ENCODE results near the gene LRP4. TPM values are rescaled to one million over a fixed set of nuclear protein-coding genes. Genes with fewer than 3 reads are reported as not detected.

LRP4 gene
- total and polyA plus RNA-seq, 7 donors = 5.4 to 32.3 (median 14.5) TPM

DNA sequence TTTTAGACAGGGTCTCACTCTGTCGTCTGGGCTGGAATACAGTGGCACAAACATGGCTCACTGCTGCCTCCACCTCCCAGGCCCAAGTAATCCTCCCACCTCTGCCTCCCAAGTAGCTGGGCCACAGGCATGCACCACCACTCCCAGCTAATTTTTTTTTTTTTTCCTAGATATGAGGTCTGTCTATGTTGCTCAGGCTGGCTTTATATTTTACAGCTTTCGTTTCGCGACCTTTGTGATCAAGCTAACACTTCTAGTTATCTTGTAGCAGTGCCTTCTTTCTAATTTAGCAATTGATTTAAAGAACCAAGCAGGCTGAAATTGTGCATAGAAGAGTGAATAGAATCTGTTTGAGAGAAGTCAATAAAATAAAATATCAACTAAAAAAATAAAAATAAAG lies 83.5 kb downstream of the LRP4 start:
- no peak for DNase-seq
- TF ChIP-seq, protein P1, sequence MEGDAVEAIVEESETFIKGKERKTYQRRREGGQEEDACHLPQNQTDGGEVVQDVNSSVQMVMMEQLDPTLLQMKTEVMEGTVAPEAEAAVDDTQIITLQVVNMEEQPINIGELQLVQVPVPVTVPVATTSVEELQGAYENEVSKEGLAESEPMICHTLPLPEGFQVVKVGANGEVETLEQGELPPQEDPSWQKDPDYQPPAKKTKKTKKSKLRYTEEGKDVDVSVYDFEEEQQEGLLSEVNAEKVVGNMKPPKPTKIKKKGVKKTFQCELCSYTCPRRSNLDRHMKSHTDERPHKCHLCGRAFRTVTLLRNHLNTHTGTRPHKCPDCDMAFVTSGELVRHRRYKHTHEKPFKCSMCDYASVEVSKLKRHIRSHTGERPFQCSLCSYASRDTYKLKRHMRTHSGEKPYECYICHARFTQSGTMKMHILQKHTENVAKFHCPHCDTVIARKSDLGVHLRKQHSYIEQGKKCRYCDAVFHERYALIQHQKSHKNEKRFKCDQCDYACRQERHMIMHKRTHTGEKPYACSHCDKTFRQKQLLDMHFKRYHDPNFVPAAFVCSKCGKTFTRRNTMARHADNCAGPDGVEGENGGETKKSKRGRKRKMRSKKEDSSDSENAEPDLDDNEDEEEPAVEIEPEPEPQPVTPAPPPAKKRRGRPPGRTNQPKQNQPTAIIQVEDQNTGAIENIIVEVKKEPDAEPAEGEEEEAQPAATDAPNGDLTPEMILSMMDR (IDR thresholded peaks at IDR 0.05) = no peak
- H3K36me3 ChIP-seq (ENCODE audit: insufficient read depth in 1 of 2, low read depth in 1 of 2) = no peaks in the 10 kb centered on the region
- H3K27me3 ChIP-seq (ENCODE audit: insufficient read depth in 3 of 3, low read length in 2 of 3) = no peaks in the 10 kb centered on the region
- intact Hi-C loops (cut with DNase I) = no loop called here
- H3K4me3 ChIP-seq = no peak overlapping the region
- H3K27ac ChIP-seq = no peak overlapping the region
- no peak for ATAC-seq
- no peaks in the 10 kb centered on the region for H3K9me3 ChIP-seq
- H3K4me1 ChIP-seq = peaks cover 4% of the 10 kb centered on the region
- WGBS, 3 donors = 92 to 94% (median 92%) methylated on average over 4 of the region's 4 CpGs

DNA sequence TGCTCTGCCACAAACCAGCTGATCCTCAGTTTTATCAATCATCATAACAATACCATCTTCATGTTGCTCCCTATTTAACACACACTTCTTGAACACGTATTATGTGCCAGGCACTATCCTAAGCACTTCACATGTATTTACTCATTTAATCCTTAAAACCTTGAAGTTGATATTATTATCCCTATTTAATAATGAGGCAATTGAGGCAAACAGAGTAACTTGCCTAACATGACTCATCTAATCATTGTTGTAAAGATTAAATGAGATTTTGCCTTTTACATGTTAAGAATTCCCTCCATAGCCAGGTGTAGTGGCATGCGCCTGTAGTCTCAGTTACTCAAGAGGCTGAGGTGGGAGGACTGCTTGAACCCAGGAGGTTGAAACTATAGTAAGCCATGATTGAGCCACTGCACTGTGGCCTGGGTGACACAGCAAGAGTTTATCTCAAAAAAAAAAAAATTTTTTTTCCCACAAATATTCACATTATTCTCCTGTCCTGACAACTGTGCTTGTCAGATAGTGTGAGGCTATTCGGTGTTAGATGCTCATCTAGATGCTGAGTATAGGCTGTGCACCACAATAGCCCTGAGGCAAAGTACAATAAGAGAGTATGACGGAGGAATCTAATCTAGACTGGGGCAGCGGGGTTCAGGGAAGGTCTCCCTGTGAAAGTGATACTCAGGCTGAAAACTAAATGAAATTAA lies 85.7 kb downstream of the LRP4 start:
- TF ChIP-seq, protein P1 (IDR thresholded peaks at IDR 0.05) = no peak
- no peaks in the 10 kb centered on the region for H3K36me3 ChIP-seq (ENCODE audit: insufficient read depth in 1 of 2, low read depth in 1 of 2)
- DNase-seq = no peak
- intact Hi-C loops (cut with DNase I) = no loop called here
- H3K4me3 ChIP-seq = no peak overlapping the region
- peak in 1 of 4 donors; percentile 32 for ATAC-seq
- no peaks in the 10 kb centered on the region for H3K27me3 ChIP-seq (ENCODE audit: insufficient read depth in 3 of 3, low read length in 2 of 3)
- H3K9me3 ChIP-seq = no peaks in the 10 kb centered on the region
- peaks cover 1% of the 10 kb centered on the region for H3K4me1 ChIP-seq
- H3K27ac ChIP-seq = no peak overlapping the region
- 81 to 91% (median 85%) methylated on average over 5 of the region's 5 CpGs for WGBS, 3 donors

DNA sequence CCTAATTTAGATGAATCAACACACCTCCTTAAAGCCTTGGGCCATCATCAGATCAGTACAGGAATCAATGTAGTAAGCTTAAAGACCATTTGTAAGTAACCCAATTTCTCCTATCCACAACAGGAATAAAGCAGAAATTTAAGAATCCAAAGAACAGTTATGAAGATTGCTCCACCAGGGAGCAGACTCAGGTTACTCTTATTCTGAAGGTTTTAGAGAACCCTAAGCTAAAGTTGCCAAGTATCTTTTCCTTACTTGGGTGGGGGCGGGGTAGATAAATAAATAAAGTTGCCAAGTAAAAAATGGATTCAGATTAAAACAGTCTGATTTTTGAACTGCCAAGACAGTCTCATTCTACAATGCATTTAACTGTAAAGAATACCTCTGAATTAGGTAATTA lies 90.4 kb downstream of the LRP4 start:
- Histone ChIP-seq H3K27ac (peak overlapping the region; percentile 12), H3K4me3 (no peak overlapping the region), H3K4me1 (peaks cover 32% of the 10 kb centered on the region), H3K9me3 (no peaks in the 10 kb centered on the region), H3K27me3 (ENCODE audit: insufficient read depth in 3 of 3, low read length in 2 of 3) (no peaks in the 10 kb centered on the region), H3K36me3 (ENCODE audit: insufficient read depth in 1 of 2, low read depth in 1 of 2) (no peaks in the 10 kb centered on the region)
- intact Hi-C loops (cut with DNase I) = loop anchor here in 1 of 2 donors (2.0 kb wide), 1 partner anchor 19 kb away; the partner anchor contains the start of gene CKAP5
- 52 to 88% (median 75%) methylated on average over 1 of the region's 1 CpG for WGBS, 3 donors
- TF ChIP-seq, protein P1 (IDR thresholded peaks at IDR 0.05) = no peak
- DNase-seq = no peak
- no peak for ATAC-seq

DNA sequence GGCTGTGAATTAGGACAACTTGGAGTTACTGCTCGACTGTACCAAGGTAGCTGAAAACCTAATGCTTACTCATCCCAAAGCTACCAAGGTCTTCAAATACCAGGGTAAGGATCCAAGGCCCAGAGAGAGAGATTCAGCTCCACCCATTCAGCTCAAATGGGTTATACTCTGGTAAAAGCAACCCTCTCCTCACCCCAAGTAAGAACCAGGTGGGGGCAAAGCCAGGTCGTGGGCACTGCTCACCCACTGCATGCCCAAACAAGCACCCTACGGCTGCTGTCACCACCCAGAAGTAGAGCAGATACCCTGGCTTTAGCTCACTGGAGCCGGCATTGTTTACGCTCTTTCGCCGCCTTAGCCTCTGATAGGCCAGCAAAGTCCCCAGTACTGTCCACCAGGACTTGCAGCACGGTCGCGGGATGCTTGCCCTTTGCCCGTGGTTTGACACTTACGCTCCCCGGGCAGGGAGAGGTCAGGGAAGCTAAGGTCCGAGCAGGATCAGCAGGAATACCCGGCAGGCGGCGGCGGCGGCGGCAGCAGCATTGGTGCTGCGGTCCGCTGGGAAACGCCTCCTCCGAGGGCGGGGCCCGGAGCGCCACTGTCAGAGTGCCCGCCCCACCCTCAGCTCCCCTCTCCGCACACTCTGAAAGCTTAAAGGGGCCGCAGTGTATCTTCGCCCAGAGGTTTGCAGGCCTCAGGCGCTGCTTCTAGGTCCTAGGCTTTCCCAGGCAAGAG lies 91.9 kb downstream of the LRP4 start:
- intact Hi-C loops (cut with DNase I) = loop anchor here in 1 of 2 donors (2.0 kb wide), 1 partner anchor 20 kb away; the partner anchor contains the start of gene CKAP5
- ATAC-seq (peak; percentile 96 to 99 (median 98)), DNase-seq (peak; percentile 89 to 91)
- 0 to 2% (median 2%) methylated on average over 26 to 32 of the region's 32 CpGs for WGBS, 3 donors
- TF ChIP-seq, protein P1 (IDR thresholded peaks at IDR 0.05) = no peak
- Histone ChIP-seq H3K27ac (peak overlapping the region; percentile 80), H3K4me3 (peak overlapping the region; percentile 80), H3K27me3 (ENCODE audit: insufficient read depth in 3 of 3, low read length in 2 of 3) (no peaks in the 10 kb centered on the region), H3K36me3 (ENCODE audit: insufficient read depth in 1 of 2, low read depth in 1 of 2) (no peaks in the 10 kb centered on the region), H3K4me1 (peaks cover 32% of the 10 kb centered on the region), H3K9me3 (no peaks in the 10 kb centered on the region)

Measured in psoas muscle (tissue), 8 donors.